Keratinocyte (primary cell): Measurements from ENCODE around the gene LCORL.

Experiments
- CTCF ChIP-seq, 3 experiments: IDR thresholded peaks in 1 of 3; conservative IDR thresholded peaks in 1 of 3; optimal IDR thresholded peaks in 1 of 3; 2 replicates in 2 of 3; 3 replicates in 1 of 3; pipeline versions ENCODE3 to v1.5.1; 2011; ENCODE audit warnings: low read length in 3 of 3, mild to moderate bottlenecking in 3 of 3, moderate library complexity in 2 of 3, control low read depth in 1 of 3, inconsistent platforms in 1 of 3; ENCODE audit not compliant: insufficient read depth in 2 of 3; ENCODE audit errors: extremely low read depth in 1 of 3
- EZH2 ChIP-seq: IDR thresholded peaks from one replicate; pipeline ENCODE4 v1.6.1; 2012; ENCODE audit warnings: inconsistent platforms, mild to moderate bottlenecking, low read length, moderate library complexity

GRCh38 chr4:17810260-17811077, 211.1 kb downstream of the LCORL start, which contains the start of the genes DCAF16 and NCAPG:
- TF ChIP-seq CTCF (optimal IDR thresholded peaks at IDR 0.05 in 1 of 3, IDR thresholded peaks at IDR 0.05 in 1 of 3, conservative IDR thresholded peaks at IDR 0.05 in 1 of 3; ENCODE audit: extremely low read depth in 1 of 3, insufficient read depth in 2 of 3, low read length in 3 of 3) (no peak), EZH2 (no peak)
